ENCODE results near the gene DAD1.
"Not testable (repeated sequence)": the region's sequence is repeated elsewhere in the genome, so short reads cannot be mapped to it uniquely, and the experiment has no call there.

Gene DAD1

GRCh38 chr14:22599349-22599748 lies 10.3 kb upstream of the DAD1 start:
- DNase-seq (ENCODE audit: low spot score) (no peak), FAIRE-seq (no peak)

GRCh38 chr14:22598896-22599244 lies 9.8 kb upstream of the DAD1 start:
- peak; percentile 31 for DNase-seq (ENCODE audit: low spot score)

GRCh38 chr14:22598099-22598895 lies 9.3 kb upstream of the DAD1 start, which contains the start of gene ABHD4:
TSS of gene ABHD4 (plus strand) at chr14:22598300. CDS start at chr14:22598307, 7 bp downstream.
- FAIRE-seq = no peak
- DNase-seq (ENCODE audit: low spot score) = no peak

More at GRCh38 chr14:22598896-22599244, 9.8 kb upstream of the DAD1 start:
- no peak for FAIRE-seq

GRCh38 chr14:22597771-22598098 lies 8.7 kb upstream of the DAD1 start:
- DNase-seq (ENCODE audit: low spot score) = no peak
- FAIRE-seq = no peak

GRCh38 chr14:22597265-22597664 lies 8.2 kb upstream of the DAD1 start:
- DNase-seq (ENCODE audit: low spot score) = no peak
- no peak for FAIRE-seq

GRCh38 chr14:22596354-22596879 lies 7.4 kb upstream of the DAD1 start:
- no peak for FAIRE-seq
- DNase-seq (ENCODE audit: low spot score) = no peak

GRCh38 chr14:22594156-22594716 lies 5.2 kb upstream of the DAD1 start:
- FAIRE-seq (no peak), DNase-seq (ENCODE audit: low spot score) (no peak)

GRCh38 chr14:22593601-22594000 lies 4.6 kb upstream of the DAD1 start:
- no peak for FAIRE-seq
- DNase-seq (ENCODE audit: low spot score) = no peak

GRCh38 chr14:22593189-22593588 lies 4.2 kb upstream of the DAD1 start:
- DNase-seq (ENCODE audit: low spot score) (no peak), FAIRE-seq (no peak)

GRCh38 chr14:22588526-22589095 lies 413 bp downstream of the DAD1 start:
- no peak for FAIRE-seq
- DNase-seq (ENCODE audit: low spot score) = no peak

GRCh38 chr14:22587677-22588422 lies 1.2 kb downstream of the DAD1 start:
- DNase-seq (ENCODE audit: low spot score); FAIRE-seq: not testable (repeated sequence)

- DNase-seq (ENCODE audit: low spot score) = no peak
- FAIRE-seq = no peak
Measured at GRCh38 chr14:22587247-22587646, 1.8 kb downstream of the DAD1 start.

GRCh38 chr14:22583994-22584393 lies 5.0 kb downstream of the DAD1 start:
- no peak for FAIRE-seq

GRCh38 chr14:22580625-22581024 lies 8.4 kb downstream of the DAD1 start:
- DNase-seq (ENCODE audit: low spot score) (no peak), FAIRE-seq (no peak)

More at GRCh38 chr14:22583994-22584393, 5.0 kb downstream of the DAD1 start:
- DNase-seq (ENCODE audit: low spot score) = no peak

GRCh38 chr14:22579881-22580280 lies 9.1 kb downstream of the DAD1 start:
- no peak for DNase-seq (ENCODE audit: low spot score)
- FAIRE-seq = no peak

GRCh38 chr14:22579236-22579635 lies 9.8 kb downstream of the DAD1 start:
- FAIRE-seq = no peak

GRCh38 chr14:22577334-22577908 lies 11.6 kb downstream of the DAD1 start:
- DNase-seq (ENCODE audit: low spot score) (no peak), FAIRE-seq (no peak)

More at GRCh38 chr14:22579236-22579635, 9.8 kb downstream of the DAD1 start:
- DNase-seq (ENCODE audit: low spot score) = no peak

GRCh38 chr14:22573804-22574203 lies 15.2 kb downstream of the DAD1 start:
- FAIRE-seq (no peak), DNase-seq (ENCODE audit: low spot score) (no peak)

GRCh38 chr14:22572562-22573058 lies 16.4 kb downstream of the DAD1 start:
- DNase-seq (ENCODE audit: low spot score) (no peak), FAIRE-seq (no peak)

- DNase-seq (ENCODE audit: low spot score) (peak; percentile 49), FAIRE-seq (peak; percentile 54)
Measured at GRCh38 chr14:22570132-22570949, 18.7 kb downstream of the DAD1 start.

All from RCC 7860 (cell line).